ENCODE results near the gene F3.

GRCh38 chr1:94543893-94544635, 2.5 kb upstream of the F3 start:
- TF ChIP-seq CTCF (IDR thresholded peaks at IDR 0.05), result no peak
- TF ChIP-seq POLR2A (IDR thresholded peaks at IDR 0.05), result no peak

Measured in right lobe of liver (tissue), 4 donors.